Hippocampal formation (tissue), 2 donors: Measurements from ENCODE around the gene KRTAP1-3.
"Not testable (repeated sequence)": the region's sequence is repeated elsewhere in the genome, so short reads cannot be mapped to it uniquely, and the experiment has no call there.

Source experiments
- DNase-seq, 2 donors: peaks; one replicate each; lab custom pipeline; 2025; lab: John Stamatoyannopoulos, UW

KRTAP1-3 gene

DNA sequence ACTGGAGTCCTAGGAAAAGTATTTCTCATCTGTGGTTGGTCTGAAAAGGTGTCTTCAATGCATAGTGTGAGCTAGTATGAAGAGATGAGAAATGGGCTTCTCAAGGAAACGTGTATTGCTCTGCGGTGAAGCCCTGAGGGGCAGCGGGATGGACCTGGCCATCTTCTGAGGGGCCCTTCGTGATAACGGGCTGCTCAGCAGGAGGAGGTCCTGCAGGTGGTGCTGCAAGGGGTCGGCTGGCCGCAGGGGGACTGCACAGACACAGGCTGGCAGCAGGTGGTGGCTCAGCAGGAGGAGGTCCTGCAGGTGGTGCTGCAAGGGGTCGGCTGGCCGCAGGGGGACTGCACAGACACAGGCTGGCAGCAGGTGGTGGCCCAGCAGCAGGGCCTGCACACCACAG is 19.9 kb upstream of the KRTAP1-3 start:
- not testable (repeated sequence) for DNase-seq

DNA sequence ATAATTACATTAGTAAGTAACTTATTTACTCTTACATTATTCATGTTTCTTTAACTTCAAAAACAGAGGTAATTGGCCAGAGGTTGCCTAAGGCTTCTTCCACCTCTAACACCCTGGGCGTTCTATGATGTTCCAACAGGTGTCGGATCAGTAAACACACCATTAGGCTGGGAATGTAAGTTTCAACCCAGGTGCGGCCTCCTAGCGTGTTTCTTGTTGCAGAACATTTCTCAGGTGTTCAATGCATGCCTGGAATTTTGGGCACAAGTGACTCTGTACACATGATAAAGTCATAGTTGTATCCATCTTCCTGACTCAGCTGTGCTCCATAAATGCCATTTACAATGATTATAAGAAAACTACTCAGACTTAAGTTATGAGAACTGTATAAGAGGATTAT is 19.4 kb upstream of the KRTAP1-3 start:
- no peak for DNase-seq

DNA sequence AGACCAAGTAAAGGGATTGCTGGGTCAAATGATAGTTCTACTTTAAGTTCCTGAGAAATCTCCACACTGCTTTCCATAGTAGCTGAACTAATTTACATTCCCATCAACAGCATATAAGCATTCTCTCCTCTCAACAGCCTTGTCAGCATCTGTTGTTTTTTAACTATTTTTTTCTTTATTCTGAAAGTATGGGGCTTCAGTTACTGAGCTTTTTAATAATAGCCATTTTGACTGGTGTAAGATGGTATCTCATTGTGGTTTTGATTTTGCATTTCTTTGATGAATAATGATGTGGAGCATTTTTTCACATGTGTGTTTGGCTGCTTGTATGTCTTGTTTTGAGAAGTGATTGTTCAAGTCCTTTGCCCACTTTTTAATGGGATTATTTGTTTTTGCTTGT is 17.9 kb upstream of the KRTAP1-3 start:
- DNase-seq, result no peak

DNA sequence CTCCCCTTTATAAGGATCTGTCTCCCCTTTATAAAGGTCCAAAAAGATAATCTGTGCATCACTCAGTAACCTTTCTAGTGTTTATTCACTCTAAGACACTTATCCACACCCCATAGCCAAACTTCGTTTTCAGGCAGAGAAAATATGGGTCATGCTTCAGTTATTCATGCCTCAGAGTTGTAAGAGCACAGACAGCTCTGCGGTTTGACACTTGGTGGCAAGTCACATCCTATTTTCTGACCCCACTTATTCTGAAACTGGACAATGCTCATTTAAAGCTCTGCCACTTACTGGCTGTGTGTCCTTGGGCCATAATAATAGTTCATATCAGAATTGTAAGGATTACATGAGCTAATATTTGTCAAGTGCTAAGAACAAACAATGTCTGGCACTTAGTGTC is 14.4 kb upstream of the KRTAP1-3 start:
- no peak for DNase-seq

DNA sequence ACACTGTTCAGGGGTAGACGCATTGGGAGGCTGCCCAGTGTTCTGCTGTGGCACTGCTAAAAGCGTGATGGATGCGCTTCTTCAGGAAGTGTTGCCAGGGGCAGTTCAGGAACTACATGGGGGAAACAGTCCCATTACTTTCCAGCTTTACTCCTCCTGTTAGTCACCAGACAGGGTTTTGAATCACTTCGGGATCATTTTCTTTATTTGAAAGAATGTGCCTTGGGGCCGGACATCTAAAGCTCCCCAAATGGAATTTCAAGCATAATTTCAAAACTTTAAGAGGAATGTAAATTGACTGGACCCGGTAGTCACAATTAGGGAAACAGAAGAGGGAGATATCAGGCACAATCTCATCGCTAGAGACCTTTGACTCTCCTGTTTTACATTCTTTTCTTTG is 13.8 kb upstream of the KRTAP1-3 start:
- no peak for DNase-seq

DNA sequence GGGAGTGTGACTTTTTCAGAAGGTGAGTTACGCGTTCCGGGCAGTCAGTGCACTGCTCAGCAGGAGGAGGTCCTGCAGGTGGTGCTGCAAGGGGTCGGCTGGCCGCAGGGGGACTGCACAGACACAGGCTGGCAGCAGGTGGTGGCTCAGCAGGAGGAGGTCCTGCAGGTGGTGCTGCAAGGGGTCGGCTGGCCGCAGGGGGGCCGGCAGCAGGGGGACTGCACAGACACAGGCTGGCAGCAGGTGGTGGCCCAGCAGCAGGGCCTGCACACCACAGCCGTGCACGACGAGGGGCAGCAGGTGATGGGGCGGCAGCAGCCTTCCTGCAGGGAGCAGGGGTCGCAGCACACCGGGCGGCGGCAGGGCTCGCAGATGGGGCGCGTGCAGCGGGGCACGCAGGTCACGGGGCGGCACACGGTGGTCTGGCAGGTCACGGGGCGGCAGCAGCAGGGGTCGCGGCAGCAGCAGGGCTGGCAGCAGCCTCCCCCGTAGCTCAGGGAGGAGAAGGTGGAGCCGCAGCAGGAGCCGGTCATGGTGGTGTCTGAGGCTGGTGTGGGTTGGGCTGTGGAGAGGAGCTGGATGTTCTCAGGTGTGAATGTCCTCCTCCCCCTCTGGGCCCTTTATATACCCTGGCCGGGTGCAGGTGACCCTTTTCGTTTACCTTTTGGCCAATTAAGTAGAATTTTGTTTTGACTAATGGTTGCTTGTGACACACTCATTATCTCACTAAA is 12.2 kb upstream of the KRTAP1-3 start, which contains the start of gene KRTAP2-1:
TSS of gene KRTAP2-1 (minus strand) at position 582 of the 731 bp plus-strand sequence. CDS start at position 533, 49 bp downstream.
- DNase-seq, result not testable (repeated sequence)

DNA sequence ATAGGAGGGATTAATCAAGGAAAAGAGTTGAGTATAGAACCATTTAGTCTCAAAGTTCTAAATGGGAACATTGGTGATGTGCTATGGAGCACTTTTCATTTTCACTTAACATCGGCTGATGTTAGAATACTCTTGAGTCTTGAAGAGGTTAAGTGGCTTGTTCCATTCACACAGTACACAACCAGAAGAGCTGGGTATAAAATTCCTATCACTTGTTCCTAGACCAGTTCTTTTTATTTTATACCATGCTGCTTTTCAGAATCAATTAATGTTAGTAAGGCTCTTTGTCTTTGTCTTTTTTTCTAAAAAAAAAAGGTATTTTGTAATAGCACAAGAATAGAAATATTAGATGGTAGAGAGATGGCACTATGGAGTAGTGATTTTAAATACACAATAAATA is 8.3 kb upstream of the KRTAP1-3 start:
- DNase-seq, result no peak

DNA sequence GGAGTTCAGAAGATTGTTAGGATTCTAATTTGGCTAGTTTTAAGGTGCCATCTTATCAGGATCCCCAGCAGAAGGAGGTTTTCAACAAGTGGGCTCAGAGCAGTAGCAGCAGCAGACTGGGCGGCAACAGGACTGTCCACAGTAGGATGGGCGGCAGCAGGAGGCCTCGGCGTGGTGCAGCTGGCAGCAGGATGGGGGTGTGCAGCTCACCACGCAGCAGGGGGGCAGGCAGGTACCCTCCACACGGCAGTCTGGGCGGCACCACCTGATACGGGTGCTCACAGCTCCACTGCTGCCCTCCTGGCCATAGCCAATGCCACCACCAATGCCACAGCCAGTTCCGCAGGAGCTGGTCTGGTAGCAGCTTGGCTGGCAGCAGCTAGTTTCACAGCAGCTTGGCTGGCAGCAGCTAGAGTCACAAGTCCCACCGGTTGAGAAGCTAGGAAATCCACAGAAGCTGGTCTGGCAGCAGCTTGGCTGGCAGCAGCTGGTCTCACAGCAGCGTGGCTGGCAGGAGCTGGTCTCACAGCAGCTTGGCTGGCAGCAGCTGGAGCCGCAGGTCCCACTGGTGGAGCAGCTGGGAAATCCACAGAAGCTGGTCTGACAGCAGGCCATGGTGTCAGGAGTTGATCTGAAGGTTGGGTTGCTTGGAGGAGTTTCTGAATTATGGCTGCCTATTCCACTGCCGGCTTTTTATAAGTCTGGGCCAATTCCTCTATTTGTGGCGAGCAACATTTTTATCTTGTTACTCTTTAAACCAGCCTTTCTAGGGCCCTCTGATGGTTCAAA is 6.3 kb upstream of the KRTAP1-3 start, which contains the start of gene KRTAP1-1:
TSS of gene KRTAP1-1 (minus strand) at position 668 of the 789 bp plus-strand sequence. CDS start at position 615, 53 bp downstream.
- DNase-seq, result not testable (repeated sequence)

DNA sequence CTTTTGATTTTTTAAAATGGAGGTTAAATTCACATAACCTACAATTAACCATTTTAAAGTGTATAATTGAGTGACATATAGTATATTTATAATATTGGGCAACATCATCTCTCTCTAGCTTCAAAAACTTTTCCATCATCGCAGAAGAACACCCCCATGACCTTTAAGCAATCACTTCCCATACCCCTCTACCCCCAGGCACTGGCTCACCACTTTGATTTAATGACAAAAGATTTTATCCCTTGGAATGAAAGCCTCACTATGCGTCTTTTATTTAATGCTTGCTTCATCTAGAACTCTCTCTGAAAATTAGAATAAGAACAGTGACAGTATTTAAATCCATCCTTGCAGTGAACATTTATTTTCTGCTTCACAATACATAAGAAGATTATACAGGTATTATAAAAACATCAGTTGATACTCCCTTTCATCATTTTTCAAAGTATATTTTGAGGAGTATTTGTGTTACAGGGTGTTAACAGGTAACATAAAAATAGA is 3.2 kb upstream of the KRTAP1-3 start:
- no peak for DNase-seq

DNA sequence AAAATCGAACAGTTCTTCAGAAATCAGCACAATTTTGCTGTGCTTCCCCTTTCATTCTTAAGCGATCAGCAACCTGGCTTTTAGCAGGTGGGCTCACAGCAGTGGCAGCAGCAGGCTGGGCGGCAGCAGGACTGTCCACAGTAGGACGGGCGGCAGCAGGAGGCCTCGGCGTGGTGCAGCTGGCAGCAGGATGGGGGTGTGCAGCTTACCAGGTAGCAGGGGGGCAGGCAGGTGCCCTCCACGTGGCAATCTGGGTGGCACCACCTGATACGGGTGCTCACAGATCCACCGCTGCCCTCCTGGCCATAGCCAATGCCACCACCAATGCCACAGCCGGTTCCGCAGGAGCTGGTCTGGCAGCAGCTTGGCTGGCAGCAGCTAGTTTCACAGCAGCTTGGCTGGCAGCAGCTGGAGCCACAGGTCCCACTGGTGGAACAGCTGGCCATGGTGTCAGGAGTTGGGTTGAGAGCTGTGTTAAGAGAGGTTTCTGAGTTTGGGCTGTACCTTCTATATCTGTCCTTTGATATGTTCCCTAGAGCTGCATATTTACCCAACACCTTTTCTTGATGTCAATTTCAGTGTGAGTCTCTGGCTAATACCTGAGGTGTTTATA is 4.9 kb downstream of the KRTAP1-3 start, which contains the start of gene KRTAP1-4:
TSS of gene KRTAP1-4 (minus strand) at position 563 of the 613 bp plus-strand sequence. CDS start at position 446, 117 bp downstream.
- DNase-seq, result no peak

DNA sequence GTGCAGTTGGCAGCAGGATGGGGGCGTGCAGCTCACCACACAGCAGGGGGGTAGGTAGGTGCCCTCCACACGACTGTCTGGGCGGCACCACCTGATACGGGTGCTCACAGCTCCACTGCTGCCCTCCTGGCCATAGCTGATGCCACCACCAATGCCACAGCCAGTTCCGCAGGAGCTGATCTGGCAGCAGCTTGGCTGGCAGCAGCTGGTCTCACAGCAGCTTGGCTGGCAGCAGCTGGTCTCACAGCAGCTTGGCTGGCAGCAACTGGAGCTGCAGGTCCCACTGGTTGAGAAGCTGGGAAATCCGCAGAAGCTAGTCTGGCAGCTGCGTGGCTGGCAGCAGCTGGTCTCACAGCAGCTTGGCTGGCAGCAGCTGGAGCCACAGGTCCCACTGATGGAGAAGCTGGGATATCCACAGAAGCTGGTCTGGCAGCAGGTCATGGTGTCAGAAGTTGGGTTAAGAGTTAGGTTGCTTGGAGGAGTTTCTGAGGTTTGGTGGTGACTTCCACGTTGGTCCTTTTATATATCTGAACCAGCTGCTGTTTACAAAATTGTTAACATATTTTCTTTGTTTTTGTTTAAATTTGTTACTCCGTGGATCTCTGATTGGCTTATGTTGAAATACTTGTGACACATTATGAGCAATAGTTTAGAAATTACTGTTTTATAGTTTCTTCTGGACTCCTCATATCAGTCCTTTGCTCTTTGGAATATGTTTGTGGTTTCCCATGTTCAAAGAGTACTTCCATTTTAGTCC is 7.8 kb downstream of the KRTAP1-3 start, which contains the start of gene KRTAP1-5:
TSS of gene KRTAP1-5 (minus strand) at position 494 of the 757 bp plus-strand sequence. CDS start at position 441, 53 bp downstream.
- DNase-seq, result no peak

DNA sequence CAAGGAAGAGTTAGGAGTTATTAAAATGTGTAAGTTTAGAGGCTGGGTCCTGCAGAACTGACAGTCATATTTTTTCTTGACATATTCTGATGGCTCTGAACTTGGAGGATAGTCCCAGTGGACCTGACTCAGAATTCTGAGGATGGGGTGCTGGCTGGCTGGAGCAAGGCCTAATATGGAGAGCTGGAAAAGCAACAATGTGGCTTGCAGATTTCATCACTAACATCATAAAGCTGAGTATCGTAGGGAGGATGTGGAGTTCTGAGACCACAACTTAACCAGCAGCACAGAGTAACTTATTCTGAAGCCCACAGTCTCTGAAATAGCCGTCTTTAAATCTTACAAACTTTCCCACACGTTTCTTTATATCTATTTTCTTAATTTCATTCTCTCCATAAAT is 10.0 kb downstream of the KRTAP1-3 start:
- no peak for DNase-seq

DNA sequence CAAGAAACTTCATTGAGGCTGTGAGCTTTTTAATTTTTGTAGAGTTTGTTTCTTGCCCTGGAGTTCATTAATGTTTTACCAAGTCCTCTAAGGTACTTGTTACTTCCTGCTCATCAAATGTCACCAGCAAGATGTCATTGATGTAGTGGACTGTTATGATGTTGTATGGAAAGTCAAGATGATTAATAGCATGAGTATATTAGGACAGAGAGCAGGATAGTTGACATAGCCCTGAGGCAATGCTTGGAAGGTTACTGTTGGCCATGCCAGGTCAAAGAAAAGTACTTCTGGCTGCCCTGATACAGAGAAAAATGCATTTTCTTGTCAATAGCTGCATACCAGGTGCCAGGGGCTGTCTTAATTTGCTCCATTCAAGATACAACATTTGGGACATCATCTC is 14.3 kb downstream of the KRTAP1-3 start:
- no peak for DNase-seq

DNA sequence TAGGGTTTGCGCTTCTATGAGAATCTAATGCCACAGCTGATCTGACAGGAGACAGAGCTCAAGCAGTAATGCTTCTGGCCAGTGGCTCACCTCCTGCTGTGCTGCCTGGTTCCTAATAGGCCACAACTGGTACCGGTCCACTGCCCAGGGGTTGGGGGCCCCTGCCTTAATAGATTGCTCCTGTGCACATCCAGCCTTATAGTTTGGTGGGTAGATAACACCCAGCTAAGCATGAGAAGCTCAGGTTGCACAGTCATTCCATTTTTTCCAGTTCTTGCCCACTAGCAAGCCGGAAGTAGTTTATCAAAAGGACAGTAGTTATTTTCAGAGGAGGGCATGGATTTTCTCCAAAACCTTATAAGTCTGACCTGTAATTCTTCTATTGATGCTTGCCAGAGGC is 15.3 kb downstream of the KRTAP1-3 start:
- no peak for DNase-seq

DNA sequence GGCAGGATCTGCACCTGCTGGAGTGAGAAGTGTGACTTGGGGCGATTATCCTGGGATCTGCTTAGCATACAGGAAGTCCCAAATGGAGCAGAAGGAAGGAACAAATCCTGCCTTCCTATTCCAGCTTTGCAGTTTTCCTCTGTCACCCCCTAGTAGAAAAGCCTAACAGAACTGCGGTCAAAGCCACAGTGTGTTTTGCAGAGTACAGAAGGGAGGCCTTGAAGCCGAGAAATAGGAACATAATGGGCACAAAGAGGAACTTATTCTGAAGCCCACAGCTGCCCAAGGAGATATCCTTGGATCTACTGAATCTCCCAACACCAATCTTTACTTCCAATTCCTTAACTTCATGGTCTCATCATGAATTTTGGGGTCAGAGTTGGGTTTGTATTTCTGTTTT is 16.1 kb downstream of the KRTAP1-3 start:
- no peak for DNase-seq

DNA sequence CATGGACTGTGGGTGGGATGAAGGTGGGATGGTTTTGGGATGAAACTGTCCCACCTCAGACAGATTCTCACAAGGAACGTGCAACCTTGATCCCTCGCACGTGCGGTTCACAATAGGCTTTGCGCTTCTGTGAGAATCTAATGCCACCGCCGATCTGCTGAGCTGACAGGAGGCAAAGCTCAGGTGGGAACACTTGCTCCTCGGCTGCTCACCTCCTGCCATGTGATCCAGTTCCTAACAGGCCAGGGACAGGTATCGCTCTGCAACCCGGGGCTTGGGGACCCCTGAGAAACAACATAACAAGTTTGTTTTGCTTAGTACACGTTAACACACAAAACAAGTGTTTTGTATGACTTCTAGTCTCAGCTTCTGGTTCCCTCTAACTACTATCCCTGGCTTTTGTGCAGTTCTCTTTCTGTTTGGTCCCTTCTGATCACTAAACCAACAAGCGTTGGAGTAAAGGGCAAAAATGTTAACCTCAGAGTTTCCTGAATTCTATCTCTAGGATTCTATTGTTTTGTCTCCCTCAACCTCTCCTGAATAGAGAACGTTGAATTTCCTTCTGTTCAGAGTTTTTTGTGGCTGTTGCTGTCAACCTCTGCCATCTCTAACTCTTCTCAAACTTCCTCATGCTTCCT is 18.0 kb downstream of the KRTAP1-3 start:
- no peak for DNase-seq

DNA sequence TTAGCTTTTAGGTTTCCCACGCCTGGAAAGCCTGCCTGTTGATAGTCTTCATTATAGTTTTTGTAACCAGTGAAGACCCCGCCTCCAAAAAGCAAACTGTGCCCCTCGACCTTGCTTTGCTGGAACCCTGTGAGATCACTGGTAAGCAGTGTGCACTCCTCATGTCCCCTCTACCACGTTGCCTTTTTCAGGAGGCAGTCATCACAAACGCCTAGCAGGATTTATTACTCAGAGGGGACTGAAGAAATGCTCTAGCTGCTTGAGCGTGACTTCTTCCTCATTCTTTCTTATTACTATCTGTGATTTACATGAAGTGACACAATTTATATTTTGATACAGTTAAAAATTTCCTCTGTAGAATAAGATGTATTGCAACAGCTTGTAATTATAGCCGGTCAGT is 19.2 kb downstream of the KRTAP1-3 start:
- no peak for DNase-seq

DNA sequence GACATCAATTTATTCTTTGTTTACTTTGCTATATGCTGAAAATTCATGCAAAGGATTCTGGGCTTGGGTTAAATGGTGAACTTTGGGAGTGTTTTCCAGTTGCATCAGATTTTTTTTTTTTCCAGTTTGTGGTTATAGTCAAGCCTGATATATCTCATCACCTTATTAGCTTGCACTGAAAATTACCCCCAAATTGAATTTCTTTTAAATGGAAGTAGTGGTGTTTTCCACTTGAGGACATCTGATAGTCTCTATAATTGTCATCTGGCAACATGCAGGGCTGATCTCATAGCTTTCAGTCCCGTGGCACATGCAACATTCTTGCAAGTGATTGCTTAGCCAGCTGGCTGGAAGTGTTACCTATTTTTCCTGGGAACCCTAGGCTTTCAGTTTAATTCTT is 21.1 kb downstream of the KRTAP1-3 start:
- DNase-seq, result no peak

DNA sequence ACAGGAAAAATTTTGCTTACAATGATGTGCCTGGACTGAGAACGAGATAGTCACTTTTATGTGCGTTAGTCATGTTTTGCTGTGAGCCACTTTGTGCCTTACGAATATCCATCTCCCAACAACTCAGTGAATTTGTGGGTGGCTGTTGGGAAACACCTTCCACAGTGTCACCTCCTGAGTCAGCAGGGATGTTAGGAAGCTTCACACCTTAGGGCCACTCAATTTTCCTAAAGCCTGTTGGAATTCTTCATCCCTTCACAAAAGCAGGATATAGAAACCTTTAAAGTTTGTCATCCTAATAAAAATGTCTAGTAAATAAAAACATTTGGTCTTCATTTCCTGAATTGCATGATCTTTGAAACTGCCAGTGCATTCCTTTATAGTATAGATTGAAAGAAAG is 21.5 kb downstream of the KRTAP1-3 start:
- DNase-seq, result no peak

DNA sequence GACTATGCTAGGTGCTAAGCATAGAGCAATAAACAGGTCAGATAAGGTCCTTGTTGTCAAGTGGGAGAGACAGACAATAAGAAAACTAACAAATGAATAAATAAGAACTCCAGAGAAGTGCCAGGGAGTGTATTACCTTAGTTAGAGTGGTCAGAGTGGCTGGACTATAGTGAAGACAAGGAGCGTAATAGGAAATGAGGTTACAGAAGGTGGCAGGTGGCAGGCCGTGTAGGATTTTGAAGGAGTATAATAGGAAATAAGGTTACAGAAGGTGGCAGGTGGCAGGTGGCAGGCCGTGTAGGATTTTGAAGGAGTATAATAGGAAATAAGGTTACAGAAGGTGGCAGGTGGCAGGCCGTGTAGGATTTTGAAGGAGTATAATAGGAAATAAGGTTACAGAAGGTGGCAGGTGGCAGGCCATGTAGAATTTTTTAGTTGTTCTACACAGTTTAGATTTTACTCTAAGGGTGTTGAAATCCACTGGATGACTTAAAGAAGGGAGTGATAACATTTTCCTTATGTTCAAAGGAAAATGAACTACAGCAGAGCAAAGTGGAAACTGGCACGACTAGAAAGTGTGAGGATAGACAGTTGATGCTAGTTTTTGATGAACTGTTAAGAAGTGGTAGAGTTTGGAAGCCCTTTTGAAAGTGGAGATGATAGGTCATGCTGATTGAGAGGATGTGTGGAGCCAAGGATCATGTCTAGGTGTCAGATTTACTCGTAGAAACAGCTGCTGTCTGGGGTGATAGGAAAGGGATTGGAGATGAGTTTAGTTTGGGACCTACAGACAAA is 22.2 kb downstream of the KRTAP1-3 start:
- DNase-seq, result no peak
